Esophagus mucosa (tissue), 1 donor: ENCODE data around the gene FBXO41. TPM values are rescaled to one million over a fixed set of nuclear protein-coding genes. Genes with fewer than 3 reads are reported as not detected.

Experiments used
- ATAC-seq: fragments of 200-7000 bp; cut with Tn5 transposase; one replicate; pipeline ENCODE4 v1.9.1; 2020
- total RNA-seq: library from RNA; stranded (reverse); gene quantifications from one replicate; pipeline ENCODE4 v1.2.4, GENCODE V29; 2023
- donor health status: DM: yes; HTN: yes; CAD: no.

The FBXO41 gene, protein sequence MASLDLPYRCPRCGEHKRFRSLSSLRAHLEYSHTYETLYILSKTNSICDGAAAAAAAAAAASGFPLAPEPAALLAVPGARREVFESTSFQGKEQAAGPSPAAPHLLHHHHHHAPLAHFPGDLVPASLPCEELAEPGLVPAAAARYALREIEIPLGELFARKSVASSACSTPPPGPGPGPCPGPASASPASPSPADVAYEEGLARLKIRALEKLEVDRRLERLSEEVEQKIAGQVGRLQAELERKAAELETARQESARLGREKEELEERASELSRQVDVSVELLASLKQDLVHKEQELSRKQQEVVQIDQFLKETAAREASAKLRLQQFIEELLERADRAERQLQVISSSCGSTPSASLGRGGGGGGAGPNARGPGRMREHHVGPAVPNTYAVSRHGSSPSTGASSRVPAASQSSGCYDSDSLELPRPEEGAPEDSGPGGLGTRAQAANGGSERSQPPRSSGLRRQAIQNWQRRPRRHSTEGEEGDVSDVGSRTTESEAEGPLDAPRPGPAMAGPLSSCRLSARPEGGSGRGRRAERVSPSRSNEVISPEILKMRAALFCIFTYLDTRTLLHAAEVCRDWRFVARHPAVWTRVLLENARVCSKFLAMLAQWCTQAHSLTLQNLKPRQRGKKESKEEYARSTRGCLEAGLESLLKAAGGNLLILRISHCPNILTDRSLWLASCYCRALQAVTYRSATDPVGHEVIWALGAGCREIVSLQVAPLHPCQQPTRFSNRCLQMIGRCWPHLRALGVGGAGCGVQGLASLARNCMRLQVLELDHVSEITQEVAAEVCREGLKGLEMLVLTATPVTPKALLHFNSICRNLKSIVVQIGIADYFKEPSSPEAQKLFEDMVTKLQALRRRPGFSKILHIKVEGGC
- total RNA-seq = 0.92 TPM

DNA sequence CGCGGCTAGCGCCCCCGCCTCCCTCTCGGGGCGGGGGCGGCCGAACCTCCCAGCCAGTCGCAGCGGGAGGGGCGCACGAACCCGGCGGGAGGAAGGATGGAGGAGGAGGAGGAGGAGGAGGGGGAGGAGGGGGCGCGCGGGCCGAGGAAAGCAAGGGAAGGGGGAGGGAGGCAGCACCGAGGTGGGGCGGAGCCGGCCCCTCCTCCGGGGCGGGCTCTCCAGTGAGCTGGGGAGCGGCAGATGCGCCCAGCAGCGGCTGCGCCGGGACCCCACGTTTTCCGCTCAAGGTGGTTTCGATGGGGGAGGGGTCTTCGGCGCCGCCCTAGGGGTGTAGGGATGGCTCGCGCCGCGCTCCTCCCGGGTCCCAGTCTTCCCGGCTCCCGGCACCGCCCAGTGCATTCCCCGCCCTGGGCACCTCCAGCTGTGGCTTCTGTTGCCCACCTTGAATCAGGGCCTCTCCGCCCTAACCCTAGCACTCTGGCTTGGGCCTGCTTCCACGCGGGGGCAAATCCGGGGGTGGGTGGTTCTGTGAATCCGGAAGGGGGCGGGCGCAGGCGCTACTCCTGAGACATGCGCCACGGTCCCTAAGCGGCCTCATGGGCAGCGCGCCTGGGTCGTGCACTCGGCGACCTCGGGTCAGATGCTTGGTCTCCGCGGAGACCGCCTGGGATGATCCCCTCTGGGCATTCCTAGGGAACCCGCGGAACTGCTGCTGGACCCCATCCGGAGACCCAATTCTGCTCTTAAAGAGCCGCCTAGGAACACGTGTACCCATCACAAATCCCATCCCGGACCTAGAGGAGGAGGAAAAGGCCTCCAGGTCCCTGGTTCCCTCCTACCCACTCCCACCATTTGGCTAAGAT is at the start of gene FBXO41:
Gene FBXO41 (minus strand): TSS at position 183 of the 863 bp plus-strand sequence. CDS start 14,848 bp downstream, outside the sequence.
- peak; percentile 55 for ATAC-seq

DNA sequence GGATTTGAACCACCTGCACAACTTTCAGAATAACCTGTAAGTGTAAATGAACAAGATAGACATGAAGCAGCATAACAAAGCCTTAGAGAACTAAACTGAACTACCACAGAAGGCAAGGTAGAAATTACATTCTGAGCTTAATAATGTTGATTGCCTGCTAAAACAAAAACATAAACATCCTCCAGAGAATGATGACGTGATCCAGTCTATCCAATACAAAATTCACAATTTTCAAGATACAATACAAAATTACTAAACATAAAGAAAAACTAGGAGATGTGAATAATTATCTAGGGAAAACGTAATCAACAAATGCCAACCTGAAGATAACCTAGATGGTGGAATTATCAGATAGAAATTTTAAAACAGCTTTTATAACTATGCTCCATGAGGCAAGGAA is 49.8 kb upstream of the FBXO41 start:
- no peak for ATAC-seq

DNA sequence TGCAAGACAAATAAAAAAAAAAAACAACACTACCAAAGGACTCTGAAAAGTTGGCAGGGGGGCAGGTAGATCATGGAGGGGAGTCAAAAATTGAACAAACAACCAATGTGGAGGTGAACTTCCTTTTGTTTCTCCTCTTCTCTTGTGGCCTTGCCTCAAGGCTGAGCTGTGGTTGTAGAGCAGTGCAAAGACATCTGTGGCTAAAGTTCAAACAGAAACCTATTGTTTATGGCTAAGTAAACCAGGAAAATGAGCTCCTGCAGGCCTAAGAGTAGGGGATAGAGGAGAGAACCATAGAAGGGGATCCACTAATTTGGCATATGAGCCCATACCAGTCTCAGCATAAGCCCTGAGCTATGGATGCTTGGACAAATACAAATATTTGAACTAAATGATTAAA is 49.3 kb upstream of the FBXO41 start:
- no peak for ATAC-seq

DNA sequence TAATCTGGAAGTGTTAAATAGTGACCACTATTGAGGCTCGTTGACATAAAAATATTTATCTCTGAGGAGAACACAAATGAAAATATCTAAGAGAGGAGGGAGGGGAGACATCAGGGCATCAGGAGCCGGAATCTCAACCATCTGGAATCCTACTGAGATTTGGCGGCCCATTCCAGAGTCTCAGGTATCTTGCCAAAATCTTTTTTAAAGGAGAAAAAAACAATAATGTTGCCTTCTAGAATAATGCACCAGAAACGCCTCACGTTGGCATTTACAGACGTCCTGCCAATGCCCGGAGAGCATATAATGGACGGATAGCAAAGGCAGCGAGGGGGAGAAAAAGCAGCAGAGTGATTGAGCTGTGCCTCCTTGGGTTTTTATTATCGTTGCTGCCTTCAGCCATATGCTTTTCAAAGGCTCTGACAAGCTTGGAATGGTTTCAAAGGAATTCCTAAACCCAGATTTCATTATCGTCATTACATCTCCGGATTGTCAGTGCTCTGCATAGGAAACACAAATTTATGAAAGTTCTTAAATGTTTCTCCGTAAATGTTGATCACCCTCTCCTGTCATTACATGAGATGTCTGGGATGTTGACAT is 39.9 kb upstream of the FBXO41 start:
- ATAC-seq = no peak

DNA sequence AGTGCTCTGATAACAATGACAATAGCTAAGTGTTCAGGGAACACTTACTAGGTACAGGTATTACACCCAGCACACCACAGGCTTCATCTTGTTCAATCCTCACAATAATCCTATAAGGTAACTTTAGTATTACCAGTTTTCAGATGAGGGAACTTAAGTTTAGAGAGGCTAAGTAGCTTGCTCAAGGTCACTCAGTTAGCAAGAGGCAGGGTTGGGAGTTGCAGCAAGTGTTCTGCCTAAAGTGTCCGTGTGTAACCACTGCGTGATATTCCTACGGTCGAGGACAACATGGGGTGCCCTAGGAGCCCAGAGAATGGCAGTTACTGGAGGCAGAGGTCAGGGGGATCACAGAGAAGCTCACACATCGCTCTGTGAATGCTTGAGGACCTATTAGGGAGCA is 39.3 kb upstream of the FBXO41 start:
- ATAC-seq = no peak

DNA sequence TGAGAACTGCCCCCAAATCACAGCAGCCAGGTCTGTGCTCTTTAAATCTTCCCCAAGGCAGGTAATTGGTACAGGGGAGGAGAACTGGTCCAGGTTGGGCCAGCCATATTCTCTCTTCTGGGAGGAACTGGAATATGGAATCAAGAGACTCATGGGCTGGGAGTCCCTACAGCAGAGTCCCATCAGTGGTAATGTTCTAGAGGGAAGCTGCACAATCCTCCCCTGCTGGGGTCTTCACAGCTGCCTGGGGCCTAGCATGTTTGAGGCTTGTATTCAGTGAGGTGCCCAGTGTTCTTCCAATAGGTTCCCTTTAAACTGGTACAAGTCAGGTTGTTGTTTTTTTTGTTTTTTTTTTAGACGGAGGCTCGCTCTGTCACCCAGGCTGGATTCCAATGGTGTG is 30.2 kb upstream of the FBXO41 start:
- no peak for ATAC-seq

DNA sequence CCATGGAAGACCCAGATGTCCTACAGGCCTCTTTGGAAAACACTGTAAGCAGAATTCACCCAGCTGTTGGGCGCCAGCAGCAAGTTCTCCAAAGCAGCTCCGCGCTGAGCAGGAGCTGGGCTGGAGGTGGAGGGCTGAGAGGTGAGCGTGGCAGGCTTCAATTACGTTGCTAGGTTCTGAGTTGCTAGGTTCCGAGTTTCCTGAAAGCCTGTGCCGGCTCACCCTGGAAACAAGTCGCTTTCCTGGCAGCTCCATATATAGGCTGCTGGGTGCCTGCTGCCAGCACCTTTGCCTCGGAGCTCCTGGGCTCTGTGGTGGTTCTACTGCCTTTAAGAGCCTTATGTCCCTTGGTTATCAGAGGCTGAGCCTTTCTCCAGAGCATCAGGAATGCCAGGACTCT is 23.4 kb upstream of the FBXO41 start:
- ATAC-seq = no peak

DNA sequence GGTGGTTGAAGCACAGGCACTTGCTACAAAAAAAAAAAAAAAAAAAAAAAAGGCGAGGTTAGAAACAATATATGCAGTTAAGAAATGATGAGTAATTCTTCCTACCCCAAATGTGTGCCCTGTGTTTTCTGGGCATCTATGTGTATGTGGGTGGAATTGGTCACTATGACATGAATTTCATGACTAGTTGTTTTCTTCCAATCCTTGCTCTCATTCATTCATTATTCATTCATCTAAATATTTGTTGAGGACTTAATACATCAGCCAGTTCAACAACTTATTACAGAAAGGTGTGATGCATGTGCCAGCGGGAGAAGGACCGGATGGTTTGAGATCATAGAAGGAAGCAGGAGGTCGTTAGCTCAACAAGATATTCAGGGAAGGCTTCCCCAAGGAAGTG is 17.4 kb upstream of the FBXO41 start:
- ATAC-seq = peak; percentile 75

DNA sequence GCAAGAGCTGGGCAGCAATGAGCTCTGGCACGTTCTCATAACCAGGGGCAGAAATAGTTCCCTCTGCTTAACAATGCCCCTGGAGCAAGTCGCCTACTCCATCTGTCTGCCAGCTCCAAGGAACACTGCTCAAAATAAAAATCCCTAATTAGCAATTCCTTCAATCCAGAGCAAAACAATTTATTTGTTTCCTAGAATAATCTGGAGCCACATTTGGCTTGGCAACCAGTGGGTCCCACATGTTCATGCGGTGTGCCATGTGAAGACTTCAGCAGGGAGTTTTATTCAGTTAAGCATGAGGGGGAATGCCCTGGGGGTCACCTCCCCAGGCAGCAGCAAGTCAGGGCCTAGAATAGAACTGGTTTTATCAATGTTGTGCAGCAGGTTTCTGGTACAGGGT is 16.6 kb upstream of the FBXO41 start:
- ATAC-seq = peak; percentile 31

DNA sequence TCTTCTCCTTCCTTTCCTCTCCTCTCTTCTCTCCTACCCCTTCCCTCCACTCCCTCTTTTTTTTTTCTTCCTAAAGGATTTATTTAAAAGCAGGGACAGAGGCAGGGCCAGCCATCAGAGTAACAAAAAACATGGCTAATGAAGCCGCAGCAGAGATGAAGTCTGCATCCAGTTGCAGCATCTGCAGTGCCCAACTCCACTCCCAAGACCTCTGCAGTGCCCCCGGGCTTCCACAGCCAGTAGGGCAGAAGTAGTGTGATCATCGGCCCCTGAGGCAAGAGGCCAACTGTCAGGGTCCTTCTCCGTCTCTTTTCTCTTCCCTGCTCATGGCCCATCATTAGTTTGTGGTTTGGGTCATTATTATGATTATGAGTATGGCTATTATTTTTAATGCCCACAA is 13.3 kb upstream of the FBXO41 start:
- ATAC-seq = no peak

DNA sequence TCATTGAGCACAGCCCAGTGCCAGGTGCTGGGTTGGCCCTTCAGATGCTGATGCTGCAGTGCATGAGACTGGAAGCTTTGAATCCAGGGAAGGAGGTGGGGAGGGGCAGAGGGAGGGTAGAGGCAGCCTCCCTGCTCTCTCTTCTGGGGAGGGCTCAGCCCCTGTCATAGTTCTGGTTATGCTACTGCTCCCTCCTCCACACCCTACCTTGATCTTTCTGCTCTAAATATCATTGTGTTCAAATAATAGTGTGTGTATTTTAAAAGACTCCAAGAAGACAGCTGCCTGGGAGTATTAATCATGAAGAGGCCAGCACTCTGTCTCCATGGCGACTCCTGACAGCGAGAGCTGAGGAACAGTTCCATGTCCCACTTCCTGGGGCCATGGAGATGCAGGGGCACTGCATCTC is 12.9 kb upstream of the FBXO41 start:
- no peak for ATAC-seq

DNA sequence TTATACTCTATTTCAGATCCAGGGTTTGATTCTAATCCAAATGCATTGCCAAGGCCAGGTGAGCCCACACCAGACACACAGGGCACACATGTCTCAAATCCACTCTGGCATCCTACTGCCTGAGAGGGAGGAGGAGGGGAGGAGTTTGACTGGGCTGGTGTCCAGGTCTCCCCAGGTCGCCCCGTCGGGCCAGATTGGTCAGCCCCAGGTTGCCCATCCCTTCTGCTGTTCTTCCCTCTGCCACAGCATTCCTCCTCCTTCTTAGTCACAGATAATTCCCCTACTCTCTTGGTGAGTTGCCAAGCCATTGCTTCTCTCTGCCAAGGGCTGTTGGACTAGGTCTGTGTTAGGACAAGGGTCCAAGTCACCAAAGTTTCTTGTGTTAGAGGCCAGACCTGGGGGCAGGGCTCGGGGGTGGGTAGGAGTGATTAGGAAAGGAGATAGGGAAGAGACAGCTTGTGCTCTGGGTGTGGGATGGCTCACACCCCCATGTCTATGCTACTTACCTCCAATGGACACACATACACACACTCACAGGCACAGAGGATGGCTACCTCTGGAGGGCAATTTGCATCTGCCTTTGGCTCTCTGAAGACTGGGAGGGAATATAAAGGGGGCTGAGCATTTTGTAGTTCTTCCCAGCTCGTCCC is 11.6 kb upstream of the FBXO41 start:
- ATAC-seq = peak; percentile 60

DNA sequence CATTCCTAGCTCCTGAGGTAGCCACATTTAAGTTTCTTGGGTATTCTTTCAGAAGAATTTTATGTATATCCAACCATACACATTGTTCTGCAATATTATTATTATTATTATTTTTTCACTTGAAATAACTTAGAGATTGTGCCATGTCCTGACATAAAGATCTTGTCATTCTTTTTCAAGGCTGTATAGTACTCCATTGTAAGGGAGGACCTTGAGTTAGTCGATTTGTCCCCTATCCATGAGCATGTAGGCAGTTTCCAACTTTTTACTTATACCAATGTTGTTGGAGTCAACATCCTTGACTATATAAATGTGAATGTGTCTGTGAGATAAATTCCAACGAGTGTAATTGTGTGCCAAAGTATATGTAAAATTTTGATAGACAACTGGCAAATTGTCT is 10.0 kb upstream of the FBXO41 start:
- ATAC-seq = no peak

DNA sequence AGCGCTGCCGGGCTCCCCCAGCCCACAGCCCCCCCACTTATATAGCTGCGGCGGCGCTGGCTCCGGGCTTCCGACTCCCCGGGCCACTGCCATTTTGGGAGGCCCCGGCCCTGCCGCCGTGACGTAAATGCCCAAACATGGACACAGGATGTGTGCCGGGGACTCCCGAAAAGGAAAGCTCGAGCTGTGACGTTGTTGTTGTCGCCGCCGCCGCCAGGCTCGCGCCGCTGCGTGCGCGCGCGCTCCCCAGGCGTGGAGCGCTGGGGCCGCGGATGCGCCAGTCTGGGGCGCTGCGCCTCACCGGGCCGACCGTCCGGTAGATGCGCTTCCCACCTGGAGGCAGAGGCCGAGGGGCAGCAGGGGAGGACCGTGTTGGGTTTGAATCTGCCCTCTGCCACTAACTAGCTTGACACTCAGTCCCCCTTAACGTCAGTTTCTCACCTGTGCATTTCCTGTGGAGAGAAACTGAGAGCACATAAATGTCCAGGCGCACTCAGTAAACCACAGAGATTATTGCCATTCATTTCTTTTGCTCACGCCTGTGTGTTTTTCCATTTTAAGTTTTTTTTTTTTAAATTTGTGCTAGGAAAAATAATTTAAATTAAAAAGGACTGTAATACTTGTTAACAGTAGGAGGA is 9.4 kb upstream of the FBXO41 start, which contains the start of gene EGR4:
Gene EGR4 (minus strand): TSS at position 15 of the 638 bp plus-strand sequence. CDS start 231 bp downstream, outside the sequence.
- peak; percentile 71 for ATAC-seq

DNA sequence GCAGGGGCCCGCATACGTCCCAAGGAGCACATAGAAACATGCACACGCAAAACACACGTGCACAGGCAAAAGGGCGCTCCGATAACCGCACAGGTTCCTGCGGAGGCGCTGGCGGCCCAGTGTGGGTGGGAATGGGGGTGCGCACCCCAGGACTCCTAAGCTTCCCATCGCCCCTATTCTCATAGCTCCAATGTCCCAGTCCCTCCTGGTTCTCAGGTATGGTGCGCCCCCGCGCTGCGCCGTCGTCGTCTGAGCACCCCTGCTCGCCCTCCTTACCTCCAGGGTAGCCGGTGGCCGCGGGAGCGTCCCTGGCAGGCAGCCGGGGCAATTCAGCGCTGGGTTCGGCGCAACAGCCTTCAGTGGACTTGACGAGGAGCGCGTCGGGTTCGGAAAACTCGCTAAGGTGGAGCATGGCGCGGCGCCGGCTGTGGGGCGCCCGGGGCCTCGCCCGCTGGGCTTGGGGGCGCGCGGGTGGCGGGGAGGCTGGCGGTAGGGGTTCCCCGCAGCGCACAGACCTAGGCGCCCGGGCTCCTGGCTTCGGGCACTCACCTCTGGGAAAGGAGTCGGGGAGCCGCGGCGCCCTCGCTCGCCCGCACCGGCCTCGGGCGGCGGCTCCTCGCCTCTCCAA is 8.7 kb upstream of the FBXO41 start:
- peak; percentile 3 for ATAC-seq

DNA sequence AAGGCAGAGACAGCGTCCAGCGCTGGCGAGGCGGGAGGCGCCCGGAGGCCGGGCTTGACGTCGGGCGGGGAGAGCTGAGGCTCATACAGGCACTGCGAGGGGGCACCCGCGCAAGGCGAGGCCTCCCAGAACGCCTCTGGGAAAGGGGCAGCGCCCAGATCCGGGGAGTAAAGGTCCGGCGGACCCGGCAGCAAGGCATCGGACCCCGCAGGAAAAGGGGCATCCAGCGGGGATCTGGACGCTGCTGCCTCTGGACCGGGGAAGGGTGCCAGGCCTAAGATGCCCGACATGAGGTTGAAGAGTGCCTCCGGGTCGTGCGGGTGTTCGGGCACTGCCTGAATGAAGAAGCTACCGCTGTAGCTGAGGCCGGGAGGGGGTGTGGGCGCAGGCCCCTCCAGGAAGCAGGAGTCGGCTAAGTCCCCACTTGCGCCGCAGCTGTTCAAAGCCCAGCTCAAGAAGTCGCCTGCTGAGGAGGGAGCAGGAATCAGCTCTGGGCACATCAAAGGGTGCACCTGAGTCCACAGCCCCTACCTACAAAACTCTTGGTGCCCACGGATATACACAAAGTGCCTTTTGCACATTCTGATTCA is 8.1 kb upstream of the FBXO41 start:
- ATAC-seq = no peak

DNA sequence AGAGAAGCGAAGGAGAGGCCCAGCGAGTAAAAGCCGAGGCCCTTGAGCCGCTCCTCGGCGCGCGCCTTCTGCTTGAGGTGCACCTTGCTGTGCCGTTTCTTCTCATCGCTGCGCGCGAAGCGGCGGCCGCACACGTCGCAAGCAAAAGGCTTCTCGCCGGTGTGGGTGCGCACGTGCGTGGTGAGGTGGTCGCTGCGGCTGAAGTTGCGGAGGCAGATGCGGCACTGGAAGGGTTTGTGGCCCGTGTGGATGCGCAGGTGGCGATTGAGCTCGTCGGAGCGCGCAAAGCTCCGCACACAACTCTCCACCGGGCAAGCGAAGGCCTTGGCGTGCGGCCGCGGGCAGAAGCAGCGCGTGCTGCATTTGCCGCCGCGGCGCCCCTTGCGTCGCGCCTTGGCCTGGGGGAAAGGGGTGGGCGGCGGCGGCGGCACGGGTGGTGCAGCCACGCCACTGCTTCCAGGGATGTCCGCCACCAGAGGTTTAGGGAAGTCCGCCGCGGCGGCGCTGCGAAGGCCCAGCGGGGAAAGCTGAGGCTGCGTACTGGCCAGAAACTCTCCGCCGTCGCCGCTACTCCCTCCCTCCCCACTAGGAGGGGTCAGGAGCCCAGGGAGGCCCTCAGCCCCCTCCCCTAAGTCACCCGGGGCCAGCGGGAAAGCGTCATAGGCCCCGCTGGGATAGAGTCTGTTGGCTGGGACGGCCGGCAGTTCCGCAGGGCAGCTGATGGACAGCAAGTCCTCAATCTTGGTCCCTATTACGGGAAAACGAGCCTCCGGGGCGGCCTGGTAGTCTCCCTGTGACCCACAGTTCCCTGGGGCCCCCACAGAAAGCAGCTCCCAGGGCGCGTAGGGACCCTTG is 7.4 kb upstream of the FBXO41 start:
- no peak for ATAC-seq

DNA sequence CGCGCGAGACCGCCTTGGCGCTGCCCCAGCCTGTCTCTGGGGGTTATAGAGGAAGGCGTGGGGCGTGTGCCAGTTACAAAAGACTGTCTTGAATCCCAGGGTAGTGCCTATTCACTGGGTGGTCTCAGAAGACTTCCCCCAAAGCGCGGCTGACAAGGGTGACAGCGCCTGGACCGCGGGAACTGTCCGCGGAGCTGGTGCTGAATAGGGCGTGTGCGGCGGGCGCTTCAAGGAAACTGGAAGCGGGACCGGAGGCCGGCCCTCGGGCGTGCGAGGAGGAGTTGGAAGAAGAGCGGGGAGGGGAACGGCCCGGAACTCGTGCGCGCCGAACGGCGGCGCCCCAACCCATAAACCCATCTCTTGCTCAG is 6.8 kb upstream of the FBXO41 start:
- peak; percentile 47 for ATAC-seq
